Astrocyte (in vitro differentiated cells and primary cell): ENCODE data around the gene TAS2R40. TPM values are rescaled to one million over a fixed set of nuclear protein-coding genes. Genes with fewer than 3 reads are reported as not detected.

ENCODE experiments used
- DNase-seq: peaks from one replicate; pipeline ENCODE4 v3.0.0-alpha.2; 2010; ENCODE audit warnings: low read depth
- FAIRE-seq: peaks from 2 replicates; lab custom pipeline; 2011; peaks lifted over from hg19 to GRCh38; lab: Jason Lieb, UNC
- H2AFZ ChIP-seq: 2 replicates; pipeline ENCODE4 v1.6.0; 2012; ENCODE audit warnings: low read depth, low read length, inconsistent platforms
- H3K27ac ChIP-seq: 2 replicates; pipeline ENCODE4 v1.5.1; 2011; ENCODE audit warnings: low read depth, low read length, inconsistent platforms
- H3K27me3 ChIP-seq: 2 replicates; pipeline ENCODE4 v1.6.0; 2011; ENCODE audit warnings: low read length, inconsistent platforms; ENCODE audit not compliant: insufficient read depth
- H3K36me3 ChIP-seq: 2 replicates; pipeline ENCODE4 v1.5.1; 2011; ENCODE audit warnings: low read length, inconsistent platforms; ENCODE audit not compliant: insufficient read depth
- H3K4me1 ChIP-seq: 2 replicates; pipeline ENCODE4 v1.5.1; 2011; ENCODE audit warnings: low read length, inconsistent platforms; ENCODE audit not compliant: insufficient read depth
- H3K4me2 ChIP-seq: 2 replicates; pipeline ENCODE4 v1.6.0; 2012; ENCODE audit warnings: low read length, inconsistent platforms
- H3K4me3 ChIP-seq: 2 replicates; pipeline ENCODE4 v1.5.1; 2011; ENCODE audit warnings: low read depth, mild to moderate bottlenecking, low read length, inconsistent platforms; ENCODE audit not compliant: insufficient read depth
- H3K79me2 ChIP-seq: 2 replicates; pipeline ENCODE4 v1.6.0; 2012; ENCODE audit warnings: mild to moderate bottlenecking, low read length, inconsistent platforms; ENCODE audit not compliant: insufficient read depth
- H3K9ac ChIP-seq: 2 replicates; pipeline ENCODE4 v1.6.0; 2012; ENCODE audit warnings: mild to moderate bottlenecking, low read length, inconsistent platforms
- H3K9me3 ChIP-seq: 2 replicates; pipeline ENCODE4 v1.5.1; 2012; ENCODE audit warnings: low read depth, mild to moderate bottlenecking, low read length, inconsistent platforms; ENCODE audit not compliant: insufficient read depth
- H4K20me1 ChIP-seq: 2 replicates; pipeline ENCODE4 v1.6.0; 2012; ENCODE audit warnings: low read length, inconsistent platforms; ENCODE audit not compliant: insufficient read depth
- H3K27ac Mint-ChIP-seq: one replicate; pipeline ENCODE4 v1.8.0; 2021; ENCODE audit warnings: mild to moderate bottlenecking, mixed read lengths; ENCODE audit not compliant: unreplicated experiment
- H3K27me3 Mint-ChIP-seq: one replicate; pipeline ENCODE4 v1.8.0; 2021; ENCODE audit warnings: low read depth, mixed read lengths; ENCODE audit not compliant: unreplicated experiment
- H3K36me3 Mint-ChIP-seq: one replicate; pipeline ENCODE4 v1.8.0; 2021; ENCODE audit warnings: low read depth, mixed read lengths; ENCODE audit not compliant: unreplicated experiment
- H3K4me1 Mint-ChIP-seq: one replicate; pipeline ENCODE4 v1.8.0; 2021; ENCODE audit warnings: low read depth, mixed read lengths; ENCODE audit not compliant: unreplicated experiment
- H3K4me3 Mint-ChIP-seq: one replicate; pipeline ENCODE4 v1.8.0; 2021; ENCODE audit warnings: mild to moderate bottlenecking, moderate library complexity, mixed read lengths; ENCODE audit not compliant: unreplicated experiment
- H3K9me3 Mint-ChIP-seq: one replicate; pipeline ENCODE4 v1.8.0; 2021; ENCODE audit warnings: mild to moderate bottlenecking, mixed read lengths; ENCODE audit not compliant: unreplicated experiment
- EZH2 ChIP-seq: IDR thresholded peaks from 2 replicates; pipeline ENCODE4 v1.6.1; 2012; ENCODE audit warnings: mild to moderate bottlenecking, low read length, inconsistent platforms; ENCODE audit not compliant: insufficient read depth
- total RNA-seq: library from RNA; stranded (reverse); gene quantifications from 2 replicates; pipeline ENCODE4 v1.2.1, GENCODE V29; 2021
- TF ChIP-seq, protein P1 (sequence below): IDR thresholded peaks from 2 replicates; pipeline ENCODE4 v1.5.1; 2011; ENCODE audit warnings: low read depth, mild to moderate bottlenecking, inconsistent platforms, low read length, moderate library complexity; ENCODE audit not compliant: insufficient read depth

The TAS2R40 gene
- total RNA-seq, 1 donor from 2014 or later = not detected

DNA sequence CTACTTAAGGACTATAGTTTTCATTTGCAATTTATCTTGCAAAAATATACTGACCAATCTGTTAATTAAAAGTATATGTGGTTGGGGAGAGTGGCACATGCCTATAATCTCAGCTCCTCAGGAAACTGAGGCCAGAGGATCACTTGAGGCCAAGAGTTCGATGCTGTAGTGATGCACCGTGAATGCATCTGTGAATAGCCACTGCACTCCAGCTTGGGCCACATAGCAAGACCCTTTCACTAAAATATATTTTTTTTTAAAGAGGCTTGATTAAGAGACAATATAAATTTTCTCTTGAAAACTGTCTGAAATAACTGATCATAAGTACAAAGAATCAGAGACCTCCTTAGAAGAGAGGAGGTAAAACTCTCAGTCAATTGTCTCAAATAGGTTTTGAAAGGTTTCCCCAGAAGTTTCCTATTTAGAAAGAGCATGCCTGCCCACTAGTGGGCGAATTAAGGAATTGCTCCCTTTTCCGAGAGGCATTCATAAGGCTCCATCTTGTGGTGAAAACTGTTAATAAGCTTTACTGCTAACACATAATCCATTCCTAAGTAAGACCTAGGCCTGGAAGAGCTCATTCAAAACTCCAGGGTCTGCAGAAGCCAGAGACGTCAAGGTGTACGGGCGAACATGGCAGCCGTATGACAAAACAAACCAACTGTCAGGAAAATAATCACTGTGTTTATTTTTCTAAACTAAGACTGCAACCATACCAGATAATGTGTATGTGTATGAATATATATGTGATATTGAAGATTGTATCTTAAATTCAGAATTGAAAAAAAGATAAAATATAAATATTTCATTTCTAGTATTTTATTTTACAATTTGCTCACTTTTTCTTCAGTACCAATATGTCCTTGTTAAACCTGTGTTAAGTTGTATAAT is 6.8 kb upstream of the TAS2R40 start:
- peak; percentile 63 for DNase-seq
- peaks cover 3% of the 10 kb centered on the region for H3K27me3 ChIP-seq
- H3K27ac ChIP-seq = no peak overlapping the region
- no peaks in the 10 kb centered on the region for H3K79me2 ChIP-seq
- no peak overlapping the region for H2AFZ ChIP-seq
- H3K27ac Mint-ChIP-seq = peak overlapping the region; percentile 11
- TF ChIP-seq EZH2 = no peak
- TF ChIP-seq, protein P1, sequence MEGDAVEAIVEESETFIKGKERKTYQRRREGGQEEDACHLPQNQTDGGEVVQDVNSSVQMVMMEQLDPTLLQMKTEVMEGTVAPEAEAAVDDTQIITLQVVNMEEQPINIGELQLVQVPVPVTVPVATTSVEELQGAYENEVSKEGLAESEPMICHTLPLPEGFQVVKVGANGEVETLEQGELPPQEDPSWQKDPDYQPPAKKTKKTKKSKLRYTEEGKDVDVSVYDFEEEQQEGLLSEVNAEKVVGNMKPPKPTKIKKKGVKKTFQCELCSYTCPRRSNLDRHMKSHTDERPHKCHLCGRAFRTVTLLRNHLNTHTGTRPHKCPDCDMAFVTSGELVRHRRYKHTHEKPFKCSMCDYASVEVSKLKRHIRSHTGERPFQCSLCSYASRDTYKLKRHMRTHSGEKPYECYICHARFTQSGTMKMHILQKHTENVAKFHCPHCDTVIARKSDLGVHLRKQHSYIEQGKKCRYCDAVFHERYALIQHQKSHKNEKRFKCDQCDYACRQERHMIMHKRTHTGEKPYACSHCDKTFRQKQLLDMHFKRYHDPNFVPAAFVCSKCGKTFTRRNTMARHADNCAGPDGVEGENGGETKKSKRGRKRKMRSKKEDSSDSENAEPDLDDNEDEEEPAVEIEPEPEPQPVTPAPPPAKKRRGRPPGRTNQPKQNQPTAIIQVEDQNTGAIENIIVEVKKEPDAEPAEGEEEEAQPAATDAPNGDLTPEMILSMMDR = peak; percentile 100
- H3K36me3 Mint-ChIP-seq = no peaks in the 10 kb centered on the region
- H3K4me3 ChIP-seq = no peak overlapping the region
- H3K4me1 ChIP-seq = no peaks in the 10 kb centered on the region
- no peak overlapping the region for H3K4me2 ChIP-seq
- no peak overlapping the region for H3K4me3 Mint-ChIP-seq
- H3K9me3 Mint-ChIP-seq = peaks cover 5% of the 10 kb centered on the region
- peak; percentile 96 for FAIRE-seq
- H3K36me3 ChIP-seq = no peaks in the 10 kb centered on the region
- no peaks in the 10 kb centered on the region for H3K9me3 ChIP-seq
- H3K9ac ChIP-seq = no peak overlapping the region
- H4K20me1 ChIP-seq = no peaks in the 10 kb centered on the region
- H3K4me1 Mint-ChIP-seq = peaks cover 8% of the 10 kb centered on the region
- peaks cover 2% of the 10 kb centered on the region for H3K27me3 Mint-ChIP-seq

DNA sequence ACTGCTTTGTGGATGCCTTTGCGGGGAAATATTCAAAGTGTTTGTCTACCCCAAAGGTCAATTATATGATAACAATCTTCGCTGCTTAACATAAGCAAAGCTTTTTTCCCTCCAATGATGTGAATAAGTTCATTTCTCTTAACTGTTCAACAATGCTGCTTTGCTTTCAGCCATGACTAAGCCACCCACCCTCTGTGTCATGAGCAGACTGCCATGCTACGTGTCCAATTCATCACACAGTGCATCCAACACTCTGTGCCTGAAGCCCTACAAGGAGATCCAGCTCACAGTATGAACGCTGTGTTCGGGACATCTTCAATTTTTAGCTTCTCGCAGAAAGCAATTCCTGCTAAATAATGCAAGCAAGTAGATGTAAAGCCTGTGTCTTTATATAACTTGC is 5.7 kb upstream of the TAS2R40 start:
- Mint-ChIP-seq H3K9me3 (peaks cover 2% of the 10 kb centered on the region), H3K4me3 (no peak overlapping the region), H3K27ac (no peak overlapping the region), H3K36me3 (no peaks in the 10 kb centered on the region), H3K27me3 (peaks cover 2% of the 10 kb centered on the region), H3K4me1 (peaks cover 8% of the 10 kb centered on the region)
- H3K36me3 ChIP-seq = no peaks in the 10 kb centered on the region
- H3K9ac ChIP-seq = peak overlapping the region; percentile 10
- H3K27ac ChIP-seq = peak overlapping the region; percentile 8
- H3K79me2 ChIP-seq = no peaks in the 10 kb centered on the region
- H3K4me1 ChIP-seq = no peaks in the 10 kb centered on the region
- H2AFZ ChIP-seq = no peak overlapping the region
- no peak overlapping the region for H3K4me3 ChIP-seq
- FAIRE-seq = no peak
- TF ChIP-seq, protein P1 = no peak
- no peak for TF ChIP-seq EZH2
- H4K20me1 ChIP-seq = no peaks in the 10 kb centered on the region
- peak overlapping the region; percentile 7 for H3K4me2 ChIP-seq
- no peaks in the 10 kb centered on the region for H3K9me3 ChIP-seq
- peaks cover 3% of the 10 kb centered on the region for H3K27me3 ChIP-seq
- peak; percentile 78 for DNase-seq

DNA sequence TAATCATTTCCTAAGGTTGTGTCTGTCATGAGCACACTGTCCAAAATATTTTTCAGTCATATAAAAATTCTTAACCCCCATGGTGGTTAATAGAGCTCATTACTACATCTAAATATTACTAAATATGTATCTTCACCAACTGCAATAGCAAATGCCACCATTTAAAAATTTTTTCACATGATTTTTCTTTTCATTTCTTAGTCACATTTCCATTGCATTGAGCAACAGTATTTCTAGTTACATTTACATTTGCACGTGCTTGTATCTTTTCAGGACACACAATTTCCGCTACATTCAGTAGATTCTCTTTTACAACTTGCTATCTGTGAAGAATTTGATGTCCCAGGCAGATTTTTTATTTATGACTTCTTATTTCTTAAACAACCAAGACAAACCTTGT is 5.2 kb upstream of the TAS2R40 start:
- Mint-ChIP-seq H3K36me3 (no peaks in the 10 kb centered on the region), H3K27me3 (peaks cover 2% of the 10 kb centered on the region), H3K4me3 (no peak overlapping the region), H3K27ac (no peak overlapping the region), H3K4me1 (peaks cover 8% of the 10 kb centered on the region), H3K9me3 (peaks cover 2% of the 10 kb centered on the region)
- H3K79me2 ChIP-seq = no peaks in the 10 kb centered on the region
- TF ChIP-seq, protein P1 = no peak
- TF ChIP-seq EZH2 = no peak
- H3K9ac ChIP-seq = no peak overlapping the region
- H3K27me3 ChIP-seq = peaks cover 3% of the 10 kb centered on the region
- H3K27ac ChIP-seq = no peak overlapping the region
- H2AFZ ChIP-seq = no peak overlapping the region
- no peak overlapping the region for H3K4me3 ChIP-seq
- no peaks in the 10 kb centered on the region for H3K36me3 ChIP-seq
- H3K4me2 ChIP-seq = no peak overlapping the region
- no peak for DNase-seq
- no peaks in the 10 kb centered on the region for H4K20me1 ChIP-seq
- H3K9me3 ChIP-seq = no peaks in the 10 kb centered on the region
- FAIRE-seq = no peak
- H3K4me1 ChIP-seq = no peaks in the 10 kb centered on the region
